Measurements from ENCODE around the gene HDAC4.

DNA sequence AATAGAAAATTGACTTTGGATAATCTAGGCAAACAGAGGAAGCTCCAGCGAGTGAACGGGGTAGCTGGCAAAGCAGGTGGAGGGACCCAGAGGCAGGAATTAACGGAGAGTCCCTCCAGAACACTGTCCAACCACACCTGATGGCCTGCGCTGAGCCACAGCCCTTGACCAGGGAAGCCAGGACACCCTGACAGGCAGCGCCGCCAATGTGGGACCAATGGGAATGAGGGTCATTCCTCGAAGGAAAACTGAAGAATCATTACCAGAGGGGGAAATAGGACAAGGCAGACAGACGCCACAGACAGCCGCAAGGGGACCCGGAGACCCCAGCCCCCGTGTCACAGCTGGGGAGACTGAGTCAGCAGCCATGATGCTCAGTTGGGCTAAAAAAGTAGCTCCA lies 40.8 kb downstream of the HDAC4 start:
- TF ChIP-seq NFRKB (IDR thresholded peaks at IDR 0.05), result no peak
- no peak for TF ChIP-seq SP1 (IDR thresholded peaks at IDR 0.05)
- TF ChIP-seq, protein P1, sequence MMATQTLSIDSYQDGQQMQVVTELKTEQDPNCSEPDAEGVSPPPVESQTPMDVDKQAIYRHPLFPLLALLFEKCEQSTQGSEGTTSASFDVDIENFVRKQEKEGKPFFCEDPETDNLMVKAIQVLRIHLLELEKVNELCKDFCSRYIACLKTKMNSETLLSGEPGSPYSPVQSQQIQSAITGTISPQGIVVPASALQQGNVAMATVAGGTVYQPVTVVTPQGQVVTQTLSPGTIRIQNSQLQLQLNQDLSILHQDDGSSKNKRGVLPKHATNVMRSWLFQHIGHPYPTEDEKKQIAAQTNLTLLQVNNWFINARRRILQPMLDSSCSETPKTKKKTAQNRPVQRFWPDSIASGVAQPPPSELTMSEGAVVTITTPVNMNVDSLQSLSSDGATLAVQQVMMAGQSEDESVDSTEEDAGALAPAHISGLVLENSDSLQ (IDR thresholded peaks at IDR 0.05), result no peak
- TF ChIP-seq TARDBP (IDR thresholded peaks at IDR 0.05), result no peak
- no peak for TF ChIP-seq ARNT (IDR thresholded peaks at IDR 0.05)
- TF ChIP-seq HDGF (IDR thresholded peaks at IDR 0.05; ENCODE audit: borderline replicate concordance), result no peak
- TF ChIP-seq LEF1 (IDR thresholded peaks at IDR 0.05; ENCODE audit: borderline replicate concordance), result no peak

All from HEK293T (cell line).